NAMALWA (cell line): ENCODE measurements around the gene BORCS6.
A peak's percentile ranks its signal among the peaks of the same experiment; 100 is the strongest.
"Not testable (repeated sequence)": the region's sequence is repeated elsewhere in the genome, so short reads cannot be mapped to it uniquely, and the experiment has no call there.

Source experiments
- DNase-seq: peaks from one replicate; pipeline ENCODE4 v3.0.0-alpha.2; 2015; ENCODE audit warnings: low spot score

Gene BORCS6

GRCh38 chr17:8189711-8190477 is at the start of gene BORCS6:
BORCS6 (minus strand) TSS chr17:8190180; CDS start chr17:8190140, 40 bp downstream.
- DNase-seq = peak; percentile 94

GRCh38 chr17:8237886-8238285 is 47.9 kb upstream of the BORCS6 start:
- no peak for DNase-seq

- no peak for DNase-seq
Measured at GRCh38 chr17:8237175-8237574, 47.2 kb upstream of the BORCS6 start.

- DNase-seq = no peak
Measured at GRCh38 chr17:8235676-8236075, 45.7 kb upstream of the BORCS6 start.

- no peak for DNase-seq
Measured at GRCh38 chr17:8234361-8235270, 44.6 kb upstream of the BORCS6 start.

- DNase-seq = no peak
Measured at GRCh38 chr17:8231701-8232100, 41.7 kb upstream of the BORCS6 start.

- DNase-seq = no peak
Measured at GRCh38 chr17:8227238-8227581, 37.2 kb upstream of the BORCS6 start.

- no peak for DNase-seq
Measured at GRCh38 chr17:8226536-8227237, 36.7 kb upstream of the BORCS6 start.

GRCh38 chr17:8225813-8226535 is 36.0 kb upstream of the BORCS6 start:
- DNase-seq = peak; percentile 11

GRCh38 chr17:8224891-8225812 is 35.2 kb upstream of the BORCS6 start:
- DNase-seq = no peak

GRCh38 chr17:8223356-8224126 is 33.6 kb upstream of the BORCS6 start:
- DNase-seq = peak; percentile 74

GRCh38 chr17:8222630-8223355 is 32.8 kb upstream of the BORCS6 start:
- peak; percentile 80 for DNase-seq

- DNase-seq = no peak
Measured at GRCh38 chr17:8222380-8222629, 32.3 kb upstream of the BORCS6 start.

GRCh38 chr17:8221663-8222379 is 31.8 kb upstream of the BORCS6 start:
- DNase-seq = peak; percentile 90

GRCh38 chr17:8220783-8221662 is 31.0 kb upstream of the BORCS6 start:
- DNase-seq = peak; percentile 84

- not testable (repeated sequence) for DNase-seq
Measured at GRCh38 chr17:8214000-8214399, 24.0 kb upstream of the BORCS6 start.

- DNase-seq = no peak
Measured at GRCh38 chr17:8212312-8213180, 22.6 kb upstream of the BORCS6 start.
